NCI-H82 treated with DMSO at 0.1 percent for 48 hours (cell line): ENCODE results near the gene C1QTNF3.
"Not testable (repeated sequence)": the region's sequence is repeated elsewhere in the genome, so short reads cannot be mapped to it uniquely, and the experiment has no call there.

Experiments
- DNase-seq: peaks from one replicate; lab custom pipeline; 2025; ENCODE audit not compliant: unreplicated experiment; lab: John Stamatoyannopoulos, UW

C1QTNF3 gene

GRCh38 chr5:34043099-34043876 lies at the start of gene C1QTNF3:
Gene C1QTNF3, minus strand, starts transcription at chr5:34043213. Its CDS starts 88 bp downstream, at chr5:34043125.
- DNase-seq = no peak

- DNase-seq = not testable (repeated sequence)
Observed at GRCh38 chr5:34091039-34091438, 48.0 kb upstream of the C1QTNF3 start.

- DNase-seq = not testable (repeated sequence)
Observed at GRCh38 chr5:34089802-34090201, 46.8 kb upstream of the C1QTNF3 start.

- DNase-seq = not testable (repeated sequence)
Observed at GRCh38 chr5:34087728-34088127, 44.7 kb upstream of the C1QTNF3 start.

GRCh38 chr5:34083898-34084297 lies 40.9 kb upstream of the C1QTNF3 start:
- not testable (repeated sequence) for DNase-seq

GRCh38 chr5:34079505-34079904 lies 36.5 kb upstream of the C1QTNF3 start:
- DNase-seq = not testable (repeated sequence)

- not testable (repeated sequence) for DNase-seq
Observed at GRCh38 chr5:34077636-34078035, 34.6 kb upstream of the C1QTNF3 start.

- not testable (repeated sequence) for DNase-seq
Observed at GRCh38 chr5:34076719-34077364, 33.8 kb upstream of the C1QTNF3 start.

- not testable (repeated sequence) for DNase-seq
Observed at GRCh38 chr5:34074472-34074871, 31.5 kb upstream of the C1QTNF3 start.

- not testable (repeated sequence) for DNase-seq
Observed at GRCh38 chr5:34074071-34074470, 31.1 kb upstream of the C1QTNF3 start.

GRCh38 chr5:34070626-34071025 lies 27.6 kb upstream of the C1QTNF3 start:
- DNase-seq = not testable (repeated sequence)

GRCh38 chr5:34064656-34065055 lies 21.6 kb upstream of the C1QTNF3 start:
- DNase-seq = no peak

- no peak for DNase-seq
Observed at GRCh38 chr5:34062419-34062818, 19.4 kb upstream of the C1QTNF3 start.

GRCh38 chr5:34061993-34062392 lies 19.0 kb upstream of the C1QTNF3 start:
- DNase-seq = no peak

- no peak for DNase-seq
Observed at GRCh38 chr5:34059977-34060376, 17.0 kb upstream of the C1QTNF3 start.

GRCh38 chr5:34058532-34058931 lies 15.5 kb upstream of the C1QTNF3 start:
- no peak for DNase-seq

GRCh38 chr5:34057569-34057968 lies 14.6 kb upstream of the C1QTNF3 start:
- no peak for DNase-seq

GRCh38 chr5:34057118-34057517 lies 14.1 kb upstream of the C1QTNF3 start:
- DNase-seq = no peak

- no peak for DNase-seq
Observed at GRCh38 chr5:34055667-34056066, 12.7 kb upstream of the C1QTNF3 start.

- no peak for DNase-seq
Observed at GRCh38 chr5:34054400-34054729, 11.4 kb upstream of the C1QTNF3 start.

GRCh38 chr5:34053571-34054399 lies 10.8 kb upstream of the C1QTNF3 start:
- peak; percentile 41 for DNase-seq

GRCh38 chr5:34053133-34053532 lies 10.1 kb upstream of the C1QTNF3 start:
- DNase-seq = no peak
